CD4-positive, alpha-beta T cell treated with Interleukin-2 at 100 ng/mL for 4 hours (primary cell): ENCODE results near the gene IZUMO1.
"Not testable (repeated sequence)": the region's sequence is repeated elsewhere in the genome, so short reads cannot be mapped to it uniquely, and the experiment has no call there.

Source experiments
- DNase-seq: peaks from one replicate; pipeline ENCODE4 v3.0.0-alpha.2; 2020; ENCODE audit warnings: low spot score

Gene IZUMO1

GRCh38 chr19:48737360-48737998 is 9.2 kb downstream of the IZUMO1 start:
- DNase-seq: no peak

GRCh38 chr19:48735031-48735615 is 11.6 kb downstream of the IZUMO1 start:
- no peak for DNase-seq

GRCh38 chr19:48734625-48735024 is 12.1 kb downstream of the IZUMO1 start:
- DNase-seq: no peak

GRCh38 chr19:48731452-48731851 is 15.3 kb downstream of the IZUMO1 start:
- DNase-seq: no peak

DNA sequence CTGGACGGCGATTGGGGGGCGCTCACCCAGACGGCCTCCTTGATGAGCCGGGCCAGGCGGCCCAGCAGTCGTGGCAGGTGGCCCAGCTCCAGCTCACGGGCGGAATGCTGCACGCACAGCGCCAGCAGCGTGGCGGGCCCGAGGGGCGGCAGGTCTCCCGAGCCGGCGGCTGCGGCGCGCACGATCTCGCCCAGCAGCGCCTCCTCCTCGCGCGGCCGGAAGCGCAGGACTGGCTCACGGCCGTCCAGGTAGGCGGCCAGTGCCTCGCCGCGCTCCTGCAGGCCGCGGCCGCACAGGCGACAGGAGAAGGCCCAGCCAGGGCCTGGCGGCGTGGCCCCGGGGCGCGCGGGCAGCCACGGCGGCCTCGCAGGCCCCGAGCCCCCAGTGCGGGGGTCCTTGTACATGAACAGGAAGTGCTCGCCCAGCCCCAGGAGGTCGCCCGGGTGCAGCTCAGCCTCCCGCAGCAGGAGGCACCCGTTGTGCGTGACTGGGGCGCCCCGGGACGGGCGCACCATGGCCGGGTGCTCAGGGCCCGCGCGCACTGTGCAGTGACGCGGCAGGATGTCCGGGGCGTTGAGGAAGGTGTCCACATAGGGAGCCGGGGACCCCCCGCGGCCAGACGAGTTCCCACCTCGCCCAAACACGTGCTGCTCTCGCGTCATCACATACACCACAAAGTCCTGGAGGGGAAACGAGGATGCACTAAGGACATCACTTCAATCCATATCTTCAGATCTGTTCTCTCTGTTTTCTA is 17.6 kb downstream of the IZUMO1 start:
- no peak for DNase-seq

GRCh38 chr19:48726556-48726955 is 20.2 kb downstream of the IZUMO1 start:
- peak; percentile 47 for DNase-seq

GRCh38 chr19:48724796-48725753 is 21.6 kb downstream of the IZUMO1 start:
- DNase-seq: peak; percentile 63

GRCh38 chr19:48722196-48722708 is 24.5 kb downstream of the IZUMO1 start:
- DNase-seq: no peak

- peak; percentile 94 for DNase-seq
These were observed 26.0 kb downstream of the IZUMO1 start for GRCh38 chr19:48720613-48721296.

- no peak for DNase-seq
These were observed 26.5 kb downstream of the IZUMO1 start for GRCh38 chr19:48720251-48720612.

GRCh38 chr19:48719263-48720171 is 27.2 kb downstream of the IZUMO1 start, which contains the start of gene MAMSTR:
Gene MAMSTR (minus strand): TSS chr19:48719725. CDS start chr19:48719031, 694 bp downstream.
- no peak for DNase-seq

GRCh38 chr19:48718711-48719231 is 27.9 kb downstream of the IZUMO1 start:
- no peak for DNase-seq

GRCh38 chr19:48718106-48718505 is 28.6 kb downstream of the IZUMO1 start:
- not testable (repeated sequence) for DNase-seq

DNA sequence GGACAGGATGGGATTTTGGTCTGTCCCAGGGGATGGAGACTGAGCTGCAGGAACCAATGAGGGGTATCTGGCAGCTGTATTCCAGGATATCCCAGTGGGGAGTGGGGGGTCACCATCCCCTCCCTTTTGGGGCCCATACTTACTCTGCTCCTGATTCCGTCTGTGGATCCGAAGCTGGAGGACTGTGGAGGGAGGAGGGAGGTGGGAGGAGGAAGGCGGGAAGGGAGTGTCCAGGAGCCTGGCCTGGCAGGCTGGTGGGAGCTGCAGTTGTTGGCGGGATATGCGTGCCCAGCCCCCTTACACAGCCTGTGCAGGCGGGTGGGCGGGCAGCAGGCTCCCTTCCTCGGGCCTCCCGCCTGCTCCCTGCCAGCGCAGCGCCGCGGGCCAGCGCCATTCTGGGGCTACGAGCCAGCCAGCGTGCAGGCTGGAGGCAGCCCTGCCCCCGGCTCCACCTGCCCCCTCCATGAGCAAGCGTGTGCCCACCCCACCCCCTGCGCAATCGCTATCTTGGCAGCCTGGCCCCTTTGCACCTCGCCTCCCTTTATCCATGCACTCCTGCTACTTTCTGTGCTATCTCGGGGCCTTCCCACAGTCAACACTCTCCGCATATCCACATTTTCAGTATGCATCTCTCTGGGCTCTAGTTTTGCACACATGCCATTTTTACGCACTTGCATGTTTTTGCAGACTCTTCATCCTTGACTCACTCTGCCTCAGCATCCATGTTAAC is 30.0 kb downstream of the IZUMO1 start:
- DNase-seq: no peak

DNA sequence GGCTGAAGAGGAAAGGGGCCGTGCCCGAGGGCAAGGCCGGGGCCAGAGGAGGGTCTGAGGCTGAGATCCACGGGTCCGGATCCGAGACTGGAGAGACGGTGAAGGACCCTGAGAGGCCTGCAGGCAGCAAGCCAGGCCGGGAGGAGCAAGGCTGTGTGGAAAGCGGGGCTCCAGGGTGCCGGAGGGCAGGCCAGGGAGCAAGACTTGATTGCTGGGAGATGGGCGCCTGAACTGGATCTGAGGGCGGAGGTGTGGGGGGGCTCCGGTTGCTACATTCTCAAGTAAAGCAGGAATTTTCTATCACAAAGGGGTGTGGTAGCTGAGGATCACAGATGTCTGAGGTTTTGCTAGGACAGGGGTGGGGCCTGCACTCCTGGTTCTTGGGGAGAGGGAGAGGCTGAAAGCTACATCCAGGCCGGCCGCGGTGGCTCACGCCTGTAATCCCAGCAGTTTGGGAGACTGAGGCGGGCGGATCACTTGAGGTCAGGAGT is 31.0 kb downstream of the IZUMO1 start:
- DNase-seq: no peak

DNA sequence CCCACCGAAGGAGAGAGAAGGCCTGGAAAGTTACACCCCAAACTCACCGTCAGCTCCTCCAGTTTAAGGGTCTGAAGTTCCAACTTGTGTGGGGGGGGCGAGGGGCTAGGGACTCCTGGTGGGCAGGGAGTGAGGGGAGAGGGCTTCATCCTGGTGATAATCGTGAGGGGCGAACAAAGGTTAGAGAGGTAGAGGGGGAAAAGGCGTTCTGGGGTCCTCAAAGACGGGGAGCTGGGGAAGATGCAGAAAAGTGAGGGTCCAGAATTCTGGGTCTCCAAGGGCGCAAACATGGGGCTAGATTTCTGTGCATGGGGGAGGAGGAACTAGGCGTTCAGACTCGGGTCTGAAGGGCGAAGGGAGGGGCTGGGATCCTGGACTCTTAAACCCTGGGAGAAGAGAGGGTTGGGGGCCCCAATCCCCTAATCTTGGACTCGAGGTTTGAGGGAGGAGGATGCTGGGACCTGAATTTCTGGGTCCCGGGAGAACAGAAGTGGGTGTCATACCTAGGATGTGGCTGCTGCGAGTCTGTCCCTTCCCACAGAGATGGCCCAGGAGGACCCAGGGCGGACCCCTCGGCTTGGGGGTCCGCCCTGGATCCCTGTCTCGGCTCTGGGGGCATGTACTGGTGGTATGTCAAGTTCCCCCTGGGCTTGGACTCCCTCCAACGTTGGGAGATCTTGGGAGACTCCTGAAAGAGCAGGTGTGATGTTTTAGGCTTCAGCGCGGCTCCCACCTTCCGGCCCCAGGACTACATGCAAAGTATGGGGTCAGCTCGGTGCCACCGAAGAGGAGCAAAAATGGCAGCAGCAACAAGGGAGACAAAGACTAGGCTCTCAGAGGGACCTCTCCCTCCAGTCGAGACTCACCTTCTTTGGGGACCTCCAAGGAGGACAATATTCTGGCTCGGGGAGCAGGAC is 31.7 kb downstream of the IZUMO1 start:
- DNase-seq: no peak

GRCh38 chr19:48713864-48714755 is 32.6 kb downstream of the IZUMO1 start:
- DNase-seq: peak; percentile 99
